H1 (cell line): Measurements from ENCODE around the gene SLK. TPM values are rescaled to one million over a fixed set of nuclear protein-coding genes. Genes with fewer than 3 reads are reported as not detected.

ENCODE experiments used
- CTCF ChIA-PET: fragments of 300-600 bp; sonication (Branson Sonifier 250); formaldehyde crosslinking; loops from one replicate; lab custom pipeline; 2021; ENCODE audit not compliant: partially characterized antibody; lab: Charles Lee
- POLR2A ChIA-PET: fragments of 300-600 bp; sonication (Branson Sonifier 250); formaldehyde crosslinking; loops from one replicate; lab custom pipeline; 2021; ENCODE audit warnings: inconsistent platforms; ENCODE audit not compliant: partially characterized antibody; lab: Charles Lee
- DNase-seq, 2 experiments: peaks; one replicate each; pipeline versions ENCODE4 v3.0.0 to v3.0.0-alpha.2; 2010 to 2022; ENCODE audit warnings: low spot score in 2 of 2, low read depth in 1 of 2, mixed read lengths in 1 of 2
- FAIRE-seq: peaks from 2 replicates; lab custom pipeline; 2011; peaks lifted over from hg19 to GRCh38; lab: Jason Lieb, UNC
- H2AFZ ChIP-seq: 2 replicates; pipeline ENCODE4 v1.8.1; 2012; ENCODE audit warnings: low read length, inconsistent platforms
- H2AK5ac ChIP-seq: 2 replicates; pipeline ENCODE4 v1.6.1; 2013; ENCODE audit warnings: low read depth, low read length
- H2BK120ac ChIP-seq: replicated peaks from 2 replicates; pipeline ENCODE3; 2013; ENCODE audit warnings: low read depth, low read length, inconsistent platforms
- H2BK12ac ChIP-seq: 2 replicates; pipeline ENCODE4 v1.6.1; 2013; ENCODE audit warnings: low read depth, low read length
- H2BK15ac ChIP-seq: 2 replicates; pipeline ENCODE4 v1.6.1; 2013; ENCODE audit warnings: low read length
- H2BK20ac ChIP-seq: 2 replicates; pipeline ENCODE4 v1.6.1; 2013; ENCODE audit warnings: low read length
- H2BK5ac ChIP-seq: 2 replicates; pipeline ENCODE4 v1.6.1; 2013; ENCODE audit warnings: low read depth, low read length
- H3K14ac ChIP-seq: 2 replicates; pipeline ENCODE4 v1.6.1; 2013; ENCODE audit warnings: inconsistent platforms; ENCODE audit not compliant: insufficient read length
- H3K18ac ChIP-seq: 2 replicates; pipeline ENCODE4 v1.6.1; 2013; ENCODE audit warnings: low read length; ENCODE audit errors: extremely low read depth
- H3K23ac ChIP-seq: 2 replicates; pipeline ENCODE4 v1.6.1; 2013; ENCODE audit warnings: inconsistent platforms; ENCODE audit not compliant: insufficient read length
- H3K23me2 ChIP-seq: 2 replicates; pipeline ENCODE4 v1.6.1; 2013; ENCODE audit warnings: low read depth, low read length
- H3K27ac ChIP-seq: 2 replicates; pipeline ENCODE4 v1.6.1; 2011; ENCODE audit warnings: low read depth, low read length, inconsistent platforms
- H3K27me3 ChIP-seq, 4 experiments: replicated peaks in 1 of 4; 1 replicate in 1 of 4; 2 replicates in 3 of 4; pipeline versions ENCODE4 v1.6.1 to v1.8.1; 2011 to 2013; ENCODE audit warnings: low read length in 3 of 4, mild to moderate bottlenecking in 3 of 4, inconsistent platforms in 2 of 4, mixed read lengths in 2 of 4, moderate library complexity in 1 of 4; ENCODE audit not compliant: control insufficient read depth in 3 of 4, insufficient read depth in 3 of 4; ENCODE audit errors: extremely low read depth in 1 of 4
- H3K36me3 ChIP-seq, 4 experiments: 2 replicates each; pipeline versions ENCODE4 v1.6.1 to v1.8.1; 2011 to 2013; ENCODE audit warnings: mild to moderate bottlenecking in 4 of 4, low read length in 3 of 4, moderate library complexity in 2 of 4, control low read depth in 1 of 4, inconsistent platforms in 1 of 4; ENCODE audit not compliant: insufficient read depth in 4 of 4, control insufficient read depth in 2 of 4
- H3K4ac ChIP-seq: replicated peaks from 2 replicates; pipeline ENCODE3; 2013; ENCODE audit warnings: low read length, low read depth, mixed read lengths, inconsistent platforms; ENCODE audit not compliant: insufficient read length
- H3K4me1 ChIP-seq, 4 experiments: replicated peaks in 1 of 4; 1 replicate in 1 of 4; 2 replicates in 3 of 4; pipeline versions ENCODE4 v1.6.1 to v1.8.1; 2011 to 2013; ENCODE audit warnings: low read length in 3 of 4, inconsistent platforms in 2 of 4, mixed read lengths in 1 of 4; ENCODE audit not compliant: insufficient read depth in 4 of 4, control insufficient read depth in 3 of 4
- H3K4me2 ChIP-seq, 2 experiments: 2 replicates each; pipeline versions ENCODE4 v1.6.1 to v1.8.1; 2011 to 2013; ENCODE audit warnings: low read depth in 2 of 2, low read length in 2 of 2, control low read depth in 1 of 2, inconsistent platforms in 1 of 2, mild to moderate bottlenecking in 1 of 2; ENCODE audit not compliant: insufficient read depth in 1 of 2
- H3K4me3 ChIP-seq, 4 experiments: fragments of 200-600, 300-600 bp in 1 of 4; sonication (generic), shearing (Covaris generic), sonication (Bioruptor Twin) in 1 of 4; 2 replicates each; pipeline versions ENCODE4 v1.5.1 to v1.8.1; 2011 to 2016; ENCODE audit warnings: low read length in 4 of 4, low read depth in 3 of 4, control low read depth in 2 of 4, inconsistent platforms in 2 of 4, mild to moderate bottlenecking in 2 of 4, mixed read lengths in 1 of 4, moderate library complexity in 1 of 4; ENCODE audit not compliant: insufficient read depth in 2 of 4; ENCODE audit errors: extremely low read depth in 1 of 4
- H3K56ac ChIP-seq: replicated peaks from 2 replicates; pipeline ENCODE3; 2013; ENCODE audit warnings: low read depth, mild to moderate bottlenecking, mixed read lengths, low read length, inconsistent platforms; ENCODE audit not compliant: insufficient read length
- H3K79me1 ChIP-seq: 2 replicates; pipeline ENCODE4 v1.6.1; 2013; ENCODE audit warnings: low read depth, low read length, control low read depth
- H3K79me2 ChIP-seq, 2 experiments: 2 replicates each; pipeline versions ENCODE4 v1.6.1 to v1.8.1; 2012 to 2013; ENCODE audit warnings: low read length in 2 of 2, mild to moderate bottlenecking in 2 of 2, inconsistent platforms in 1 of 2; ENCODE audit not compliant: insufficient read depth in 2 of 2, control insufficient read depth in 1 of 2
- H3K9ac ChIP-seq, 4 experiments: replicated peaks in 1 of 4; 1 replicate in 1 of 4; 2 replicates in 3 of 4; pipeline versions ENCODE4 v1.6.1 to v1.8.1; 2011 to 2013; ENCODE audit warnings: low read depth in 3 of 4, low read length in 3 of 4, control low read depth in 2 of 4, mild to moderate bottlenecking in 2 of 4, moderate library complexity in 2 of 4, inconsistent platforms in 1 of 4; ENCODE audit errors: extremely low read depth in 1 of 4
- H3K9me3 ChIP-seq, 2 experiments: 2 replicates each; pipeline versions ENCODE4 v1.6.1 to v1.8.1; 2012 to 2013; ENCODE audit warnings: mild to moderate bottlenecking in 2 of 2, moderate library complexity in 2 of 2, control low read depth in 1 of 2, inconsistent platforms in 1 of 2, low read depth in 1 of 2, low read length in 1 of 2, mixed read lengths in 1 of 2; ENCODE audit not compliant: insufficient read depth in 2 of 2
- H4K20me1 ChIP-seq, 2 experiments: replicated peaks in 1 of 2; 2 replicates each; pipeline versions ENCODE3 to v1.8.1; 2011 to 2013; ENCODE audit warnings: inconsistent platforms in 2 of 2, low read length in 2 of 2, mild to moderate bottlenecking in 1 of 2; ENCODE audit not compliant: insufficient read depth in 2 of 2, control insufficient read depth in 1 of 2
- H4K5ac ChIP-seq: 2 replicates; pipeline ENCODE4 v1.6.1; 2013; ENCODE audit warnings: low read length, low read depth, mixed read lengths, inconsistent platforms; ENCODE audit not compliant: insufficient read length
- H4K8ac ChIP-seq: 2 replicates; pipeline ENCODE4 v1.8.0; 2013; ENCODE audit warnings: mild to moderate bottlenecking, moderate library complexity, low read length, inconsistent platforms; ENCODE audit not compliant: insufficient read depth; ENCODE audit errors: extremely low read depth
- H4K91ac ChIP-seq: replicated peaks from 2 replicates; pipeline ENCODE3; 2013; ENCODE audit warnings: low read length, mixed read lengths, inconsistent platforms; ENCODE audit not compliant: insufficient read length
- ATF2 ChIP-seq: IDR thresholded peaks from 2 replicates; pipeline ENCODE4 v1.6.1; 2012; ENCODE audit warnings: low read length, inconsistent platforms
- CREB1 ChIP-seq: IDR thresholded peaks from 2 replicates; pipeline ENCODE4 v1.6.1; 2012; ENCODE audit warnings: inconsistent platforms
- GABPA ChIP-seq: IDR thresholded peaks from 2 replicates; pipeline ENCODE4 v1.6.1; 2011; ENCODE audit warnings: mild to moderate bottlenecking, low read length, moderate library complexity, borderline replicate concordance; ENCODE audit not compliant: insufficient read depth
- KDM1A ChIP-seq: fragments of 200-600, 300-600 bp; sonication (generic); IDR thresholded peaks from 2 replicates; pipeline ENCODE4 v1.7.1; 2016; ENCODE audit warnings: mild to moderate bottlenecking, low read length, borderline replicate concordance
- NANOG ChIP-seq: IDR thresholded peaks from 2 replicates; pipeline ENCODE4 v1.6.1; 2011; ENCODE audit warnings: low read length, low read depth, mild to moderate bottlenecking, inconsistent platforms; ENCODE audit not compliant: insufficient read depth, poor library complexity, severe bottlenecking
- RFX5 ChIP-seq: IDR thresholded peaks from 2 replicates; pipeline ENCODE4 v1.6.1; 2011; ENCODE audit warnings: low read depth, low read length, improper control_type of control experiment, borderline replicate concordance
- USF2 ChIP-seq: IDR thresholded peaks from 2 replicates; pipeline ENCODE4 v1.6.1; 2011; ENCODE audit warnings: low read length, improper control_type of control experiment
- WGBS, 2 experiments: shearing (Covaris generic) in 1 of 2; methylation state at CpG; one replicate each; pipeline versions ENCODE4 v1.1.6 to v1.1.7; 2013 to 2015; ENCODE audit warnings: low lambda C conversion rate in 2 of 2, mixed read lengths in 2 of 2, inconsistent platforms in 1 of 2, low coverage in 1 of 2, missing lambda C conversion rate in 1 of 2; ENCODE audit not compliant: insufficient replicate concordance in 2 of 2, insufficient coverage in 1 of 2, insufficient read length in 1 of 2; ENCODE audit errors: extremely low coverage in 1 of 2, missing lambda C conversion rate in 1 of 2; 5-methylcytosine and 5-hydroxymethylcytosine counted together
- polyA plus RNA-seq, 7 experiments: library from polyadenylated mRNA; depleted of rRNA in 3 of 7; stranded (reverse) in 5 of 7; unstranded in 2 of 7; fragments of >200 nt in 5 of 7; fragments of 200-250 nt in 2 of 7; gene quantifications; 1 replicate in 5 of 7; 2 replicates in 1 of 7; 4 replicates in 1 of 7; pipeline versions ENCODE4 v1.2.1 to v1.2.3, GENCODE V29; 2011 to 2013; ENCODE audit warnings: missing spikeins in 2 of 7, mixed read lengths in 2 of 7
- total RNA-seq: library from RNA; stranded (reverse); fragmentation: NEBNext Ultra II Directional; extraction: Animal tissue kit (Norgen Biotek cat#: 25700); gene quantifications from 2 replicates; pipeline ENCODE4 v1.2.1, GENCODE V29; 2021

The SLK gene
- total and polyA plus RNA-seq, 2 of the 8 experiments (the other 6 are each of a cell fraction or from before 2014, with no cell fraction given) = 2.7 to 18.3 TPM

- FAIRE-seq = no peak
These were observed 12.4 kb upstream of the SLK start for GRCh38 chr10:103954543-103954942.

More at GRCh38 chr10:103954543-103954942, 12.4 kb upstream of the SLK start:
- POLR2A ChIA-PET = no interaction called here
- no peak overlapping the region for H3K27ac ChIP-seq
- H3K23ac ChIP-seq = no peak overlapping the region
- H2AFZ ChIP-seq = no peak overlapping the region
- H3K79me1 ChIP-seq = no peaks in the 10 kb centered on the region
- H3K9ac ChIP-seq = no peak overlapping the region
- H4K8ac ChIP-seq = no peak overlapping the region
- no peak overlapping the region for H3K56ac ChIP-seq
- no peak overlapping the region for H2BK12ac ChIP-seq
- no peaks in the 10 kb centered on the region for H3K79me2 ChIP-seq
- no peak overlapping the region for H2BK20ac ChIP-seq
- no peak overlapping the region for H2AK5ac ChIP-seq
- H3K4me2 ChIP-seq = no peak overlapping the region
- TF ChIP-seq ATF2 = no peak
- no peak for TF ChIP-seq NANOG
- TF ChIP-seq KDM1A = no peak
- TF ChIP-seq RFX5 = no peak
- no peak for TF ChIP-seq USF2
- no peak for TF ChIP-seq GABPA
- TF ChIP-seq CREB1 = no peak
- no peak overlapping the region for H3K4ac ChIP-seq
- H3K18ac ChIP-seq = no peak overlapping the region
- no peak overlapping the region for H3K4me3 ChIP-seq
- H2BK120ac ChIP-seq = no peak overlapping the region
- no peak overlapping the region for H2BK15ac ChIP-seq
- H2BK5ac ChIP-seq = no peak overlapping the region
- no peaks in the 10 kb centered on the region for H3K4me1 ChIP-seq
- no peaks in the 10 kb centered on the region for H3K27me3 ChIP-seq
- WGBS, 2 experiments = 96% methylated on average over 1 of the region's 1 CpG; no CpG with 5 or more reads in 1 of the 2 experiments
- H3K14ac ChIP-seq = no peak overlapping the region
- H4K5ac ChIP-seq = no peak overlapping the region
- H4K20me1 ChIP-seq = no peaks in the 10 kb centered on the region
- H3K23me2 ChIP-seq = no peaks in the 10 kb centered on the region
- no peaks in the 10 kb centered on the region for H3K9me3 ChIP-seq
- no peak overlapping the region for H4K91ac ChIP-seq
- no peaks in the 10 kb centered on the region for H3K36me3 ChIP-seq
- DNase-seq = no peak
- CTCF ChIA-PET = interaction anchor here (1.0 kb wide), 1 partner anchor 20 kb away, joined by 3 read pairs; no protein-coding TSS in a partner anchor
